Suprapubic skin (tissue), 4 donors: ENCODE results near the gene LYSMD2.

ENCODE experiments used
- CTCF ChIP-seq, 2 donors: fragments of 200-600 bp in 1 of 2; fragments of 450-650 bp in 1 of 2; sonication (generic) in 1 of 2; IDR thresholded peaks; one replicate each; pipeline ENCODE4 v1.5.1; 2016 to 2019; ENCODE audit warnings: antibody characterized with exemption in 2 of 2, mild to moderate bottlenecking in 1 of 2, moderate library complexity in 1 of 2
- EP300 ChIP-seq: sonication (generic); formaldehyde crosslinking; IDR thresholded peaks from one replicate; pipeline ENCODE4 v1.6.1; 2017; ENCODE audit warnings: antibody characterized with exemption
- POLR2AphosphoS5 ChIP-seq, 3 donors: sonication (generic); formaldehyde crosslinking; IDR thresholded peaks; one replicate each; pipeline ENCODE4 v1.6.1; 2017; ENCODE audit warnings: antibody characterized with exemption in 3 of 3

GRCh38 chr15:51678096-51678495, 59.4 kb downstream of the LYSMD2 start:
- TF ChIP-seq CTCF (IDR thresholded peaks at IDR 0.05) (no peak), POLR2AphosphoS5 (IDR thresholded peaks at IDR 0.05) (no peak), EP300 (no peak)
